K562 (cell line): ENCODE data around the gene MSMO1.

Experiments used
- KDM1A ChIP-seq, 2 experiments: fragments of 450-650 bp; IDR thresholded peaks; 2 replicates each; pipeline ENCODE4 v1.6.1; 2016; ENCODE audit warnings: mild to moderate bottlenecking in 2 of 2
- PHB2 ChIP-seq: fragments of 450-650 bp; IDR thresholded peaks from 2 replicates; pipeline ENCODE4 v1.6.1; 2017; ENCODE audit warnings: low read depth

GRCh38 chr4:165385126-165385525, 57.7 kb downstream of the MSMO1 start:
- no peak for TF ChIP-seq KDM1A (IDR thresholded peaks at IDR 0.05)
- TF ChIP-seq PHB2: no peak
